ENCODE results near the gene SLC38A10.

Gene SLC38A10

GRCh38 chr17:81330884-81331245 lies 35.8 kb upstream of the SLC38A10 start:
- DNase-seq, result no peak

- DNase-seq, result peak in 1 of 2 donors; percentile 43
Measured at GRCh38 chr17:81329927-81330883, 35.1 kb upstream of the SLC38A10 start.

- peak; percentile 71 to 74 for DNase-seq
Measured at GRCh38 chr17:81328978-81329926, 34.1 kb upstream of the SLC38A10 start.

GRCh38 chr17:81328489-81328888 lies 33.4 kb upstream of the SLC38A10 start:
- no peak for DNase-seq

- DNase-seq, result no peak
Measured at GRCh38 chr17:81325714-81326358, 30.7 kb upstream of the SLC38A10 start.

GRCh38 chr17:81324851-81325713 lies 30.0 kb upstream of the SLC38A10 start:
- peak in 1 of 2 donors; percentile 43 for DNase-seq

GRCh38 chr17:81324177-81324850 lies 29.2 kb upstream of the SLC38A10 start:
- no peak for DNase-seq

GRCh38 chr17:81323411-81323868 lies 28.3 kb upstream of the SLC38A10 start:
- DNase-seq, result no peak

GRCh38 chr17:81323083-81323369 lies 27.9 kb upstream of the SLC38A10 start:
- DNase-seq, result no peak

GRCh38 chr17:81322271-81323082 lies 27.4 kb upstream of the SLC38A10 start:
- DNase-seq, result no peak

- no peak for DNase-seq
Measured at GRCh38 chr17:81317961-81318605, 23.0 kb upstream of the SLC38A10 start.

GRCh38 chr17:81317530-81317821 lies 22.4 kb upstream of the SLC38A10 start:
- DNase-seq, result no peak

- DNase-seq, result no peak
Measured at GRCh38 chr17:81315885-81316391, 20.8 kb upstream of the SLC38A10 start.

- no peak for DNase-seq
Measured at GRCh38 chr17:81315129-81315884, 20.2 kb upstream of the SLC38A10 start.

- no peak for DNase-seq
Measured at GRCh38 chr17:81314398-81315081, 19.4 kb upstream of the SLC38A10 start.

- no peak for DNase-seq
Measured at GRCh38 chr17:81313776-81314397, 18.8 kb upstream of the SLC38A10 start.

- no peak for DNase-seq
Measured at GRCh38 chr17:81312624-81313325, 17.7 kb upstream of the SLC38A10 start.

Measured in inflammatory macrophage treated with lipopolysaccharide for 1 hour (primary cell).